CD4-positive, alpha-beta T cell (primary cell): ENCODE results near the gene METTL25. TPM values are rescaled to one million over a fixed set of nuclear protein-coding genes. Genes with fewer than 3 reads are reported as not detected.

Source experiments
- ATAC-seq: fragments of 200-7000 bp; cut with Tn5 transposase; one replicate; pipeline ENCODE4 v1.10.0; 2022; ENCODE audit warnings: mild to moderate bottlenecking; ENCODE audit not compliant: poor library complexity
- CTCF ChIA-PET: fragments of 350-600 bp; sonication (Branson Sonifier 250); formaldehyde crosslinking; loops from one replicate; lab custom pipeline; 2021; ENCODE audit warnings: antibody characterized with exemption, inconsistent platforms; lab: Charles Lee
- POLR2A ChIA-PET: fragments of 350-600 bp; sonication (Branson Sonifier 250); formaldehyde crosslinking; loops from one replicate; lab custom pipeline; 2021; ENCODE audit warnings: antibody characterized with exemption, inconsistent platforms; lab: Charles Lee
- DNase-seq, 14 experiments: peaks; one replicate each; pipeline ENCODE4 v3.0.0-alpha.2; 2013 to 2020; ENCODE audit warnings: mixed read lengths in 2 of 14
- H3K27ac ChIP-seq, 2 donors: one replicate each; pipeline versions ENCODE4 v1.5.1 to v1.7.0; 2013; ENCODE audit warnings: low read length in 2 of 2, low read depth in 1 of 2, mild to moderate bottlenecking in 1 of 2
- H3K27me3 ChIP-seq, 2 experiments: 1 replicate in 1 of 2; 2 replicates in 1 of 2; pipeline versions ENCODE4 v1.6.1 to v1.7.0; 2013; ENCODE audit warnings: low read length in 2 of 2, control low read depth in 1 of 2, mild to moderate bottlenecking in 1 of 2, moderate library complexity in 1 of 2; ENCODE audit not compliant: insufficient read depth in 2 of 2, control insufficient read depth in 1 of 2
- H3K36me3 ChIP-seq: one replicate; pipeline ENCODE4 v1.6.1; 2013; ENCODE audit warnings: low read length, control low read depth; ENCODE audit not compliant: insufficient read depth
- H3K4me1 ChIP-seq: one replicate; pipeline ENCODE4 v1.6.1; 2013; ENCODE audit warnings: low read length, control low read depth; ENCODE audit not compliant: insufficient read depth
- H3K4me3 ChIP-seq: one replicate; pipeline ENCODE4 v1.5.1; 2013; ENCODE audit warnings: mild to moderate bottlenecking, low read length, moderate library complexity
- H3K9me3 ChIP-seq, 2 experiments: 1 replicate in 1 of 2; 2 replicates in 1 of 2; pipeline versions ENCODE4 v1.6.1 to v1.7.0; 2013; ENCODE audit warnings: low read length in 2 of 2, mild to moderate bottlenecking in 2 of 2, control low read depth in 1 of 2, moderate library complexity in 1 of 2; ENCODE audit not compliant: control insufficient read depth in 1 of 2, insufficient read depth in 1 of 2
- H3K27ac Mint-ChIP-seq: one replicate; pipeline ENCODE4 v1.8.0; 2020; ENCODE audit warnings: mixed read lengths
- H3K27me3 Mint-ChIP-seq: one replicate; pipeline ENCODE4 v1.8.0; 2021; ENCODE audit warnings: mixed read lengths
- H3K36me3 Mint-ChIP-seq: one replicate; pipeline ENCODE4 v1.8.0; 2021; ENCODE audit warnings: low read depth, mixed read lengths
- H3K4me1 Mint-ChIP-seq: one replicate; pipeline ENCODE4 v1.8.0; 2021; ENCODE audit warnings: low read depth, mixed read lengths
- H3K4me3 Mint-ChIP-seq: one replicate; pipeline ENCODE4 v1.8.0; 2020; ENCODE audit warnings: mild to moderate bottlenecking, mixed read lengths
- H3K9me3 Mint-ChIP-seq: one replicate; pipeline ENCODE4 v1.8.0; 2020; ENCODE audit warnings: mixed read lengths
- CTCF ChIP-seq: fragments of 200-600 bp; IDR thresholded peaks from one replicate; pipeline ENCODE4 v1.8.0; 2022; ENCODE audit warnings: antibody characterized with exemption, mild to moderate bottlenecking
- intact Hi-C, 2 experiments: fragments of 100-400 bp; cut with DNase I in 1 of 2; cut with micrococcal nuclease in 1 of 2; formaldehyde crosslinking; loops; one replicate each; pipeline versions ENCODE4 v1.15.1 to v1.9.0; 2023 to 2025; cut with DNase I, micrococcal nuclease
- total RNA-seq, 174 experiments: library from RNA in 2 of 174; stranded (reverse) in 2 of 174; gene quantifications; one replicate each; pipeline ENCODE4 v1.2.3 and lab custom pipeline; 2021 to 2026

The METTL25 gene
- total RNA-seq, 2 experiments from 2014 or later: 12.4 to 12.6 TPM

GRCh38 chr12:82448911-82449578, 90.7 kb downstream of the METTL25 start:
- no peak overlapping the region for H3K27ac ChIP-seq
- no peaks in the 10 kb centered on the region for H3K4me1 Mint-ChIP-seq
- ATAC-seq (no peak), DNase-seq (no peak)
- no peaks in the 10 kb centered on the region for H3K27me3 ChIP-seq
- H3K36me3 Mint-ChIP-seq: peaks cover 21% of the 10 kb centered on the region
- H3K36me3 ChIP-seq: no peaks in the 10 kb centered on the region
- no peaks in the 10 kb centered on the region for H3K9me3 ChIP-seq
- H3K4me3 Mint-ChIP-seq: no peak overlapping the region
- H3K27ac Mint-ChIP-seq: no peak overlapping the region
- POLR2A ChIA-PET: no interaction called here
- intact Hi-C loops: no loop called here
- CTCF ChIA-PET: no interaction called here
- H3K9me3 Mint-ChIP-seq: no peaks in the 10 kb centered on the region
- H3K4me3 ChIP-seq: no peak overlapping the region
- H3K4me1 ChIP-seq: no peaks in the 10 kb centered on the region
- no peak for TF ChIP-seq CTCF
- no peaks in the 10 kb centered on the region for H3K27me3 Mint-ChIP-seq

GRCh38 chr12:82456633-82457032, 98.3 kb downstream of the METTL25 start:
- DNase-seq: no peak
- ATAC-seq: no peak
- ChIA-PET CTCF (no interaction called here), POLR2A (no interaction called here)
- Mint-ChIP-seq H3K4me3 (no peak overlapping the region), H3K27me3 (no peaks in the 10 kb centered on the region), H3K4me1 (no peaks in the 10 kb centered on the region), H3K36me3 (peaks cover 46% of the 10 kb centered on the region), H3K9me3 (no peaks in the 10 kb centered on the region), H3K27ac (no peak overlapping the region)
- intact Hi-C loops: no loop called here
- Histone ChIP-seq H3K36me3 (peaks cover 2% of the 10 kb centered on the region), H3K27me3 (no peaks in the 10 kb centered on the region), H3K9me3 (no peaks in the 10 kb centered on the region), H3K4me1 (no peaks in the 10 kb centered on the region), H3K4me3 (no peak overlapping the region), H3K27ac (no peak overlapping the region)
- no peak for TF ChIP-seq CTCF

- H3K4me1 Mint-ChIP-seq: no peaks in the 10 kb centered on the region
- POLR2A ChIA-PET: no interaction called here
- H3K4me3 ChIP-seq: no peak overlapping the region
- no peak for ATAC-seq
- no peak for TF ChIP-seq CTCF
- DNase-seq: no peak
- H3K36me3 ChIP-seq: peaks cover 2% of the 10 kb centered on the region
- H3K27me3 ChIP-seq: no peaks in the 10 kb centered on the region
- H3K27ac Mint-ChIP-seq: no peak overlapping the region
- H3K27me3 Mint-ChIP-seq: no peaks in the 10 kb centered on the region
- no peaks in the 10 kb centered on the region for H3K9me3 Mint-ChIP-seq
- no peaks in the 10 kb centered on the region for H3K4me1 ChIP-seq
- H3K36me3 Mint-ChIP-seq: peaks cover 54% of the 10 kb centered on the region
- no peak overlapping the region for H3K27ac ChIP-seq
- intact Hi-C loops: no loop called here
- H3K9me3 ChIP-seq: no peaks in the 10 kb centered on the region
- CTCF ChIA-PET: no interaction called here
- no peak overlapping the region for H3K4me3 Mint-ChIP-seq
These were observed 99.8 kb downstream of the METTL25 start for GRCh38 chr12:82458101-82458500.
